A549 (cell line): ENCODE data around the gene STAP2.

ENCODE experiments used
- CTCF ChIP-seq: fragments of >200 bp; sonication (Bioruptor Twin); formaldehyde crosslinking; IDR thresholded peaks from 3 replicates; pipeline ENCODE4 v1.5.1; 2016
- EHMT2 ChIP-seq: fragments of 200-600 bp; sonication (generic); IDR thresholded peaks from 2 replicates; pipeline ENCODE4 v1.6.1; 2016; ENCODE audit warnings: antibody characterized with exemption, low read depth, mild to moderate bottlenecking, moderate library complexity
- KDM5A ChIP-seq: fragments of 200-600 bp; sonication (generic); IDR thresholded peaks from 2 replicates; pipeline ENCODE4 v1.6.1; 2016; ENCODE audit warnings: antibody characterized with exemption, mild to moderate bottlenecking
- POLR2A ChIP-seq: IDR thresholded peaks from 2 replicates; pipeline ENCODE4 v1.6.1; 2012; ENCODE audit warnings: mild to moderate bottlenecking, low read length
- RARB ChIP-seq: fragments of 250-450 bp; sonication (Bioruptor Pico); IDR thresholded peaks from 2 replicates; pipeline ENCODE4 v1.8.0; 2021; ENCODE audit warnings: mild to moderate bottlenecking, moderate library complexity
- REST ChIP-seq: fragments of 200-600 bp; sonication (generic); IDR thresholded peaks from 2 replicates; pipeline ENCODE4 v1.6.1; 2016; ENCODE audit warnings: antibody characterized with exemption, mild to moderate bottlenecking, moderate library complexity
- RFX5 ChIP-seq: fragments of 450-650 bp; IDR thresholded peaks from 2 replicates; pipeline ENCODE4 v1.7.1; 2014; ENCODE audit warnings: antibody characterized with exemption, mild to moderate bottlenecking, moderate library complexity
- SREBF2 ChIP-seq: fragments of 450-650 bp; IDR thresholded peaks from 2 replicates; pipeline ENCODE4 v1.6.1; 2014; ENCODE audit warnings: mild to moderate bottlenecking, moderate library complexity

GRCh38 chr19:4305659-4306058, 33.0 kb downstream of the STAP2 start:
- TF ChIP-seq EHMT2 = no peak
- no peak for TF ChIP-seq CTCF
- TF ChIP-seq RARB (CRISPR knock-in tag) = no peak
- no peak for TF ChIP-seq SREBF2
- no peak for TF ChIP-seq POLR2A
- no peak for TF ChIP-seq REST
- no peak for TF ChIP-seq RFX5
- TF ChIP-seq KDM5A = no peak
